GDM1 (cell line): ENCODE measurements around the gene SMPD3.

ENCODE experiments used
- DNase-seq: peaks from one replicate; lab custom pipeline; 2025; lab: John Stamatoyannopoulos, UW

Gene SMPD3

DNA sequence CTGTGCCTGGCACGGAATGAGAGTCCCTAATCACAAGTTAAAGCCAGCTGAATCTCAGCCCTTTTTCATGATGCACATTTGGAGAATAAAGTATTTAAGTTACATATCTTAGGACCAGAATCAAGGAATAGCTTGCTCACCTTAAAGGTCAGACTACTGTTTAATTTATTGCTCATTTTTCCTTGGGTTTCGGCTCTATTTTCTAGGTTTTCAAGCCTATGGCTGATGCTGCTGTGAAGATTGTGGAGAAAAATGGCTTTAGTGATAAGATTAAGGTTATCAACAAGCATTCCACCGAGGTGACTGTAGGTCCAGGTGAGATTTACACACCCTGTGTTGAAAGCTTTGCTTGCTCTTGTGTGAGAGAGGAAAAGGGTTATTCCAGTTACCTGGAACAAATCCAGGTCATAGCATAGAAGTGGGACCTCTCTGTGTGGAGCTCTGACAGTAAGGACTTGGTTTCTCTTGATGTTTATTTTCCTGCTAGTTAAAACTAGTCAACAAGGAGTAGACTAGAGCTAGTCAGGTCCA is 119.4 kb downstream of the SMPD3 start:
- no peak for DNase-seq

DNA sequence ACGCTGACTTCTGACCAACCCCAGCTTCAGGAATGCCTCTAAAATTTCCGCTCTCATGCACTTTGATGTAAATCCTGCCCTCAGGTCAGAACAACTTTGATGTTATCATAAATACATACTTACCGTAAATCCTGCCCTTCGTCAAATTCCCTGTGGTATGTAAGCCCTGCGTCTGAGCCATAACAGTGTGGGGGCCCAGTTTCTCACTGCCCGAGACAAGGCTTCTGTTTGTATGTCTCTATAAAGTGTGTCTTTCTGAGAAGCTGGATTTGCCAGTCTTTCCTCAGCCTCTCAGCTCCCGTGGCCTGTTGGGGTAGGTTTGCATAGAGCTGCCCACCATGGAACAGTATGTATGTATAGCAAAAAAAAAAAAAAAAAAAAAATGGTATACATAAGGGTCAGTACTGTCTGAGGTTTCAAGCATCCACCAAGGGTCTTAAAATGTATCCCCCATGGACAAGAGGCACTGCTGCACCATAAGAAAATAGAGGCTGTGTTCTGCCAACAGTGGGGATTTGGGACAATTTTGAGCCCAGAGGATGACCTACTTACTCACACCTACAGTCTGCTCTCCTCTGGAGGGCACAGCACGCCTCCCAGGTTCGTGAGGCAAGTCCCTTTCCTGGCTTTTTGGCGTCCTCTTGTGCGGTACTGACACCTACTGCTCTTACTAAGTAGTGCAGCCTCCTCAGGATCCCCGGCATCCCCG is 120.0 kb downstream of the SMPD3 start:
- DNase-seq, result peak; percentile 35

DNA sequence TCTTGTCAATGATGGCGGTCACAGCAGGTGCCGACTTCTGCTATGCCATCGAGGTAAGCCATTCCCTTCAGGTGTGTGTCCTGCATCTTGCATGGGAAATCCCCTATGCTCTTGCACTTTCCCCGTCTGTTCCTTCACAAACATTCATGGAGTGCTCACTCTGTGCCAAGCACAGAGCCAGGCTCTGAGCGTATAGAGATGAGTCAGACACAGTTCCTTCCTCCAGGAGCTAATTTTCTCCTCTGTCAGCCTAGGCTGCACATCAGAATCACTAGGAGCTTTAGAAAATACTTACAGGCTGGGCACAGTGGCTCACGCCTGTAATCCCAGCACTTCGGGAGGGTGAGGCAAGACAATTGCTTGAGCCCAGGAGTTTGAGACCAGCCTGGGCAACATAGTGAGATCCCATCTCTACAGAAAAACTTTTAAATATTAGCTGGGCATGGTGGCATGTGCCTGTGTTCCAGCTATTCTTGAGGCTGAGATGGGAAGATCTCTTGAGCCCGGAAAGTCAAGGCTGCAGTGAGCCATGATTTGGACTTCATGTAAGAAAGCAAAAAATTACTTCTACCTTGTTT is 123.4 kb downstream of the SMPD3 start:
- DNase-seq, result no peak

DNA sequence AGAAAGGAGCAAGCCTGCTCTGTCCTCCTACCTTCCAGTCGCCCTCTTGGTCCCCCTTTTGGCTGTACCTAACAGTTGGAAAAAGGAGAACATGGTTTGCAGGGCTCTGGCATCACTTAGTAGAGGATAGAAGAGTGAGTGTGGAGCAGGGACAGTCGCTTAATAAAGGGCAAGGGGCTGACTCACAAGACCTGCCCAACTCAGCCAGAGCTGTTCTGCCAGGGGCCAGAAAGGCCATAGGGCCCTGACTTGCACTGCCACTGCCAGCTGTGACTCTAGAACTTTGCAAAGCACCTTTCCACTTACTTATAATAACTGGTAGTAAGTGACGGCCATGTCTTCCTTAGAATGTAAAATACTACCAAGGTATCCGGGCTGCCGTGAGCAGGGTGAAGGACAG is 124.0 kb downstream of the SMPD3 start:
- no peak for DNase-seq

DNA sequence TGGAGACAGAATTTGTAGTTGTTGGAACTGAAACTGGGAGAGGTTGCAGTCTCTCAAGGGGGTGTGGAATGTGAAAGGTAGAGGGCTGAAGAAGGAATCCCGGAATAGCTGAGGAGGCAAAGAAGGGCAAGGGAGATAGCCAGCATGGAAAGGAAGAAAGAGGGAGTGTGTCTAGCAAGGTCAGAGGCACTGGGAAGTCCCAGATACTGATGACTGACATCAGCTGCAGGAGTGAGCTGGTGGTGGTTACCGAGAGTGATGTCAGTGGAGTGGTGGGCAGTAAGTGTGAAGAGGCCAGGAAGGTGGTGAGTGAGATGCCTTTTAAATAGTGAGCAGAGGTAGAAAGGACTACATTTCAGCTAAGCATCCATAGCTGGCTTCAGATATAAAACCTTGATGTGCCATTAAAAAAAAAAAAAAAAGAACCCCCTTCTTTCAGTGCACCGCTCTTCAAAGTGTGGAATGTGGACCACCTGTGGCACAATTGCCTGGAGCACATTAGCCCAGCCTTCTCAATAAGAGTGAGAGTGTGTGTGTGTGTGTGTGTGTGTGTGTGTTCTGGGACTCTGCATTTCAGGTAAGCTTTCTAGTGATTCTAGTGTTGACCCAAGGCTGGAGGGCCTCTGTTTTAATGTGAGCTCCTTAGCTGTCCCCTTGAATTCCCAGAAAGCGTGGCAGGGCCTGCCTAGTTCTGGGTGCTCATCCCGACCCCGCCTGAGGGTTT is 129.0 kb downstream of the SMPD3 start:
- no peak for DNase-seq

DNA sequence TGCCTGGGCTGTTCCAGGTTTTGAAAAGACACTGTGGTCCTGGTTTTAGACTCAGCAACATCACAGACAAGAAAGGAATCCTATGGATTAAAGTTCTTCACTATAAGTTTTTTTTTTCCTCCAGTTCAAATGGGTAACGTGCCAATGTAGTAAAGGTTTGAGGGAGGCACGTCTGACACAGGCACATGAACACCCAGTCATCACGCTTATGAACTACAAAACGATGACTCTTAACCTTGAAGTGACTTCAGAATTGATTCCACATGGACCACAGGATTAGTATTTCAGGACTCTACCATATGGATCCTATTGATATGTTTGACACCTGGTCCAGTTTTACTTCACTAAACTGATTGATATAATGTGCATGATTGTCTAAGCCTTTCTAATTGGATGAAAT is 135.2 kb downstream of the SMPD3 start:
- no peak for DNase-seq

DNA sequence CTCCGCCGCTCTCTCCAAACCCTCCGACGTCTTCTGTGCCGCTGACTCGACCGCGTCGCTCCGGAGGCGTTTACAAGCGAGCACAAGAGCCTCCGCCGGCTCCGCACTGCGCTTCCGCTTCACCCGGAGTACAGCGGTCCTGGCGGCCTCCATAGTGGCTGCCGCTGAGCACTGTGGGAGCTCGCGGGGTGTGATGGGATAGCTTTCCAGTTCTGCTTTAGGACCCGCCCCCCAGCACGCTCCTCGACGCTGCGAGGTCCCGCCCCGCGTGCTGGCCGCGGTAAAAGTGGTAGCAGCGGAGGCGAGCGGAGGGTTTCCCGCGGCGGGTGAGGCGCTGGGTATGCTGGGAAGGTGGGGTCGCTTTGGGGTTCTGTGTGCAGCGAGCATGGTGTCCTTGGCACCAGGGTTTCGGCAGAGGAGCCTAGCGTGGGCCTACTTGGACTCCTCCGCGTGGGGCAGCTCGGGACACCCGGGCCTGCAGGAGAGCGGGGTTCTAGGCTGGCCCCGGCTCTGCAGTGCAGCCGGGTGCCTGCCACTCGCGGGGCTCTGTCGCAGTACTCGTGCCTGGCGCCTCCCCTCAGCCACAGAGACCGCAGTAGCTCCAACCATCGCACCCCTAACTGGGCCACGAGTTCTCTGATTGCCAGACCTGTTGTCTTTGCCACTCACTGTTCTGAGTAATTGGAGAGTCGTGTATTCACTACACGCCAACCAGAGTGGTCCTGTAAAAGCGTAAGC is 137.4 kb downstream of the SMPD3 start, which contains the start of the genes PRMT7 and SLC7A6OS:
PRMT7 (plus strand) TSS at position 246 of the 738 bp plus-strand sequence. CDS start 4,961 bp downstream, outside the sequence.
SLC7A6OS (minus strand) TSS at position 173 of the 738 bp plus-strand sequence; CDS start at position 153, 20 bp downstream.
- peak; percentile 71 for DNase-seq

DNA sequence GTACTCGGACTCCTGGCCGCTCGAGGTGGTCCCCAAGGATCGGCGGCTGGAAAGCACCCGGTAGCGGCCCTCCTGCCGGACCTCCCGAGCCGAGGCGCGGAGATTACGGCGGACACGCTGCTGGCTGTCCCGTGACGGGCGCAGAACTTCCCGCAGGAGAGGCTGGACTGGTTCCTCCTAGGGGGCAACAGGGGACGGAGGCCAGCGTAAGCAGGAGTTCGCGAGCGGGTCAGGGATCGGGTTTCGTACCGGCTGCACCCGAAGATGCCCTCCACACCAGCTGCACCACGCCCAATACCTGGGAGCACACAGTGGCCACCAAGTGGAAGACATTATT is 137.9 kb downstream of the SMPD3 start:
- DNase-seq, result no peak

DNA sequence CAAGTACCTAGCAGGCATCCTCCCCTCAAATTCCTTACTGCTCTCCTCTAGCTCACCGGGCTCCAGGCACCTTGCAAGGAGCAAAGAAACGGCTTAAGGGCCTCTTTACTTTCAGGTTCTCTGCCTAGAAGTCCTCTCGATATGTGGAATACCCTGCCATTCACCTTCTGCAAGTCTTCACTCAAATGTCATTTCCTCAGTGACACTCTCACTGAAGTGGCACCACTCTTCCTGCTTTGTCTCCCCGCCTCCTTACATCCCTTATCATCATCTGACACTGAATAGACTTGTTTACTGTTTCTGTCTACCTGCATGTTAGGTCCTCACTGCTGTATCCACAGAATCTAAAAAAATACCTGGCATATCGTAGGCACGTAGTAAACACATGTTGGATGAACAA is 138.5 kb downstream of the SMPD3 start:
- no peak for DNase-seq
